GM18858 (cell line): Measurements from ENCODE around the gene SLC10A1.

Experiments used
- ATAC-seq: cut with Tn5 transposase; IDR thresholded peaks from one replicate; pipeline ENCODE4 v1.9.1; 2021; ENCODE audit not compliant: unreplicated experiment

Gene SLC10A1

DNA sequence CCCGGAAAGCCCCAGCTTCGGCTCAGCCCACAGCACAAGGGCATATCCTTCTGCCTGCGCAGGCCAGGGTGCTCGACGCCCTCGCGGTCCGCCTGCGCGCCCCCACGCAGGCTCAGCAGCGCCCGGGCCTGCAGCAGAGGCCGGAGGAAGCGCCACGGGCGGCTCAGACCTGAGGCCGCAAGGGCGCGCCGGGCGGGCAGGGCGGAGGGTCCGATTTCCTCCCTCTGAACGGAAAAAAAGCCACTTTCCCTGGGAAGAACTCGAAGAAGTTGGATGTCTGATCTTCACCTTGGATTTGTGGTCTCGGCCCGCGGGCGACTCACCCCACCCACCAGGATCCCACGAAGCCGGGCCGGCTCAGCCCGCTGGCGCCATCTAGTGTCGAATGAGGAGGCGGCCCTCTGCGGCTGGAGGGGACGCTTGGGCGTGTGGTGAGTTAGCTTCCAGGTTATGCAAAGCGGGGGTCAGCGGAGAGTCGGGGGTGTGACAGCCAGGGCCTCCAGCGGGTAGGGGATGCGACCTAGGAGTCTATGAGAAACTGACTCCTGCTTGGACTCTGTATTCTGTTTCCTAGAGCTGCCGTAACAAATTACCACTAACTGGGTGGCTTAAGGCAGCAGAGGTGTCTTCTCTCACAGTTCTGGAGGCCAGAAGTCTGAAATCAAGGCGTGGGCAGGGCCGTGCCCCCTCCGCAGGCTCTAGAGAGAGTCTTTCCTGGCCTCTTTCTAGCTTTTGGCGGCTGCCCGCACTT is 70.1 kb downstream of the SLC10A1 start:
- peak; percentile 79 for ATAC-seq
